ENCODE data around the gene YRDC.

GRCh38 chr1:37853157-37853556 lies 45.1 kb upstream of the YRDC start:
- TF ChIP-seq EZH2 (IDR thresholded peaks at IDR 0.05; ENCODE audit: insufficient read depth, poor library complexity, severe bottlenecking) (no peak), EZH2phosphoT487 (IDR thresholded peaks at IDR 0.05; ENCODE audit: insufficient read depth, low read depth) (no peak)

All from GM23248 (cell line).